Urinary bladder (tissue), 4 donors: Measurements from ENCODE around the gene ICAM2. TPM values are rescaled to one million over a fixed set of nuclear protein-coding genes. Genes with fewer than 3 reads are reported as not detected.
"Not testable (repeated sequence)": the region's sequence is repeated elsewhere in the genome, so short reads cannot be mapped to it uniquely, and the experiment has no call there.

Experiments used
- DNase-seq: peaks from one replicate; pipeline ENCODE4 v3.0.0-alpha.2; 2015; ENCODE audit errors: extremely low spot score
- H3K27ac ChIP-seq: one replicate; pipeline ENCODE4 v1.5.1; 2013; ENCODE audit warnings: low read depth, mild to moderate bottlenecking, moderate library complexity
- H3K36me3 ChIP-seq: one replicate; pipeline ENCODE4 v1.6.1; 2013; ENCODE audit warnings: mild to moderate bottlenecking, moderate library complexity; ENCODE audit not compliant: insufficient read depth
- H3K4me1 ChIP-seq: one replicate; pipeline ENCODE4 v1.6.1; 2013; ENCODE audit warnings: mild to moderate bottlenecking, moderate library complexity; ENCODE audit not compliant: insufficient read depth
- H3K4me3 ChIP-seq: one replicate; pipeline ENCODE4 v1.5.1; 2013; ENCODE audit warnings: low read depth, low read length
- WGBS: extraction: QIAGEN DNeasy Blood & Tissue Kit; methylation state at CpG from one replicate; pipeline ENCODE4 v1.1.7; 2013; 5-methylcytosine and 5-hydroxymethylcytosine counted together
- polyA plus RNA-seq: library from polyadenylated mRNA; stranded (reverse); fragments of 200-250 nt; gene quantifications from one replicate; pipeline ENCODE4 v1.2.3, GENCODE V29; 2013
- total RNA-seq: library from RNA; depleted of rRNA; stranded (reverse); fragments of >200 nt; gene quantifications from one replicate; pipeline ENCODE4 v1.2.3, GENCODE V29; 2014
- donor health status: healthy with polysubstance abuse.
- donor health status: healthy.

The ICAM2 gene
- total and polyA plus RNA-seq, 2 donors = 29.0 to 38.3 TPM

GRCh38 chr17:64037180-64037579 lies 16.7 kb upstream of the ICAM2 start:
- 86% methylated on average over 6 of the region's 6 CpGs for WGBS
- DNase-seq = no peak
- Histone ChIP-seq H3K27ac (no peak overlapping the region), H3K4me3 (no peak overlapping the region), H3K4me1 (no peaks in the 10 kb centered on the region), H3K36me3 (peaks cover 1% of the 10 kb centered on the region)

GRCh38 chr17:64036198-64036922 lies 15.9 kb upstream of the ICAM2 start:
- WGBS = 84% methylated on average over 14 of the region's 14 CpGs
- H3K4me3 ChIP-seq = no peak overlapping the region
- H3K4me1 ChIP-seq = no peaks in the 10 kb centered on the region
- H3K27ac ChIP-seq = no peak overlapping the region
- H3K36me3 ChIP-seq = peaks cover 1% of the 10 kb centered on the region
- DNase-seq = no peak

- DNase-seq = no peak
- H3K4me1 ChIP-seq = no peaks in the 10 kb centered on the region
- H3K4me3 ChIP-seq = no peak overlapping the region
- H3K27ac ChIP-seq = no peak overlapping the region
- 78% methylated on average over 4 of the region's 4 CpGs for WGBS
- H3K36me3 ChIP-seq = no peaks in the 10 kb centered on the region
Observed at GRCh38 chr17:64032081-64032480, 11.6 kb upstream of the ICAM2 start.

GRCh38 chr17:64028874-64029464 lies 8.5 kb upstream of the ICAM2 start:
- H3K27ac ChIP-seq = no peak overlapping the region
- no peaks in the 10 kb centered on the region for H3K4me1 ChIP-seq
- WGBS = 23% methylated on average over 3 of the region's 3 CpGs
- no peaks in the 10 kb centered on the region for H3K36me3 ChIP-seq
- H3K4me3 ChIP-seq = no peak overlapping the region
- no peak for DNase-seq

GRCh38 chr17:64025732-64026294 lies 5.4 kb upstream of the ICAM2 start:
- 4% methylated on average over 21 of the region's 21 CpGs for WGBS
- Histone ChIP-seq H3K27ac (no peak overlapping the region), H3K4me3 (no peak overlapping the region), H3K4me1 (no peaks in the 10 kb centered on the region), H3K36me3 (no peaks in the 10 kb centered on the region)
- DNase-seq = no peak

GRCh38 chr17:64024781-64025731 lies 4.6 kb upstream of the ICAM2 start:
- no peak overlapping the region for H3K4me3 ChIP-seq
- DNase-seq = no peak
- 55% methylated on average over 19 of the region's 19 CpGs for WGBS

GRCh38 chr17:64024215-64024654 lies 3.8 kb upstream of the ICAM2 start:
- no peak overlapping the region for H3K27ac ChIP-seq
- 75% methylated on average over 8 of the region's 8 CpGs for WGBS
- H3K4me1 ChIP-seq = no peaks in the 10 kb centered on the region
- H3K4me3 ChIP-seq = no peak overlapping the region
- no peaks in the 10 kb centered on the region for H3K36me3 ChIP-seq
- DNase-seq = no peak

More at GRCh38 chr17:64024781-64025731, 4.6 kb upstream of the ICAM2 start:
- H3K4me1 ChIP-seq = no peaks in the 10 kb centered on the region
- H3K27ac ChIP-seq = no peak overlapping the region
- H3K36me3 ChIP-seq = no peaks in the 10 kb centered on the region

- Histone ChIP-seq H3K27ac (no peak overlapping the region), H3K4me3 (no peak overlapping the region), H3K36me3 (no peaks in the 10 kb centered on the region), H3K4me1 (no peaks in the 10 kb centered on the region)
- WGBS = 82% methylated on average over 5 of the region's 5 CpGs
- no peak for DNase-seq
Observed at GRCh38 chr17:64022611-64023063, 2.2 kb upstream of the ICAM2 start.

GRCh38 chr17:64019551-64019961 lies 877 bp downstream of the ICAM2 start:
- H3K4me3 ChIP-seq = peak overlapping the region; percentile 39
- H3K36me3 ChIP-seq, H3K27ac ChIP-seq, DNase-seq, H3K4me1 ChIP-seq: not testable (repeated sequence)
- WGBS = 76% methylated on average over 9 of the region's 9 CpGs

GRCh38 chr17:64017381-64017980 lies 3.0 kb downstream of the ICAM2 start:
- DNase-seq = no peak
- H3K4me3 ChIP-seq = no peak overlapping the region
- H3K36me3 ChIP-seq = no peaks in the 10 kb centered on the region
- 81% methylated on average over 2 of the region's 2 CpGs for WGBS
- H3K27ac ChIP-seq = no peak overlapping the region
- H3K4me1 ChIP-seq = no peaks in the 10 kb centered on the region

- WGBS = 74% methylated on average over 3 of the region's 3 CpGs
- Histone ChIP-seq H3K27ac (no peak overlapping the region), H3K4me3 (no peak overlapping the region), H3K4me1 (no peaks in the 10 kb centered on the region), H3K36me3 (no peaks in the 10 kb centered on the region)
- DNase-seq = no peak
Observed at GRCh38 chr17:64016974-64017373, 3.5 kb downstream of the ICAM2 start.

- H3K36me3 ChIP-seq = no peaks in the 10 kb centered on the region
- H3K4me3 ChIP-seq = no peak overlapping the region
- no peak for DNase-seq
- WGBS = 40% methylated on average over 5 of the region's 5 CpGs
- H3K4me1 ChIP-seq = no peaks in the 10 kb centered on the region
- H3K27ac ChIP-seq = no peak overlapping the region
Observed at GRCh38 chr17:64016231-64016784, 4.1 kb downstream of the ICAM2 start.

- Histone ChIP-seq H3K27ac (no peak overlapping the region), H3K36me3 (no peaks in the 10 kb centered on the region), H3K4me1 (no peaks in the 10 kb centered on the region), H3K4me3 (no peak overlapping the region)
- 93% methylated on average over 6 of the region's 6 CpGs for WGBS
- DNase-seq = no peak
Observed at GRCh38 chr17:64015447-64015846, 5.0 kb downstream of the ICAM2 start.
